ENCODE measurements around the gene CACNG4. TPM values are rescaled to one million over a fixed set of nuclear protein-coding genes. Genes with fewer than 3 reads are reported as not detected.

Gene CACNG4
- total RNA-seq, 2 experiments from 2014 or later: not detected

GRCh38 chr17:67013891-67014290 lies 49.4 kb downstream of the CACNG4 start:
- Mint-ChIP-seq H3K36me3 (no peaks in the 10 kb centered on the region), H3K4me1 (no peaks in the 10 kb centered on the region), H3K27me3 (peaks cover 10% of the 10 kb centered on the region), H3K9me3 (ENCODE audit: low read depth) (no peaks in the 10 kb centered on the region), H3K4me3 (no peak overlapping the region), H3K27ac (no peak overlapping the region)
- DNase-seq (no peak), ATAC-seq (no peak)
- CTCF ChIA-PET: no interaction called here

GRCh38 chr17:67015001-67015400 lies 50.5 kb downstream of the CACNG4 start:
- no peak overlapping the region for H3K4me3 Mint-ChIP-seq
- ATAC-seq (no peak), DNase-seq (no peak)
- peaks cover 10% of the 10 kb centered on the region for H3K27me3 Mint-ChIP-seq
- CTCF ChIA-PET: no interaction called here
- H3K36me3 Mint-ChIP-seq: no peaks in the 10 kb centered on the region
- no peak overlapping the region for H3K27ac Mint-ChIP-seq
- no peaks in the 10 kb centered on the region for H3K4me1 Mint-ChIP-seq
- no peaks in the 10 kb centered on the region for H3K9me3 Mint-ChIP-seq (ENCODE audit: low read depth)

GRCh38 chr17:67016039-67016762 lies 51.7 kb downstream of the CACNG4 start:
- Mint-ChIP-seq H3K27me3 (peaks cover 8% of the 10 kb centered on the region), H3K4me3 (no peak overlapping the region)
- CTCF ChIA-PET: no interaction called here

GRCh38 chr17:67017910-67018309 lies 53.4 kb downstream of the CACNG4 start:
- ATAC-seq (no peak), DNase-seq (no peak)
- CTCF ChIA-PET: no interaction called here
- peaks cover 8% of the 10 kb centered on the region for H3K27me3 Mint-ChIP-seq
- no peak overlapping the region for H3K27ac Mint-ChIP-seq
- H3K36me3 Mint-ChIP-seq: no peaks in the 10 kb centered on the region
- H3K4me1 Mint-ChIP-seq: no peaks in the 10 kb centered on the region
- no peak overlapping the region for H3K4me3 Mint-ChIP-seq
- no peaks in the 10 kb centered on the region for H3K9me3 Mint-ChIP-seq (ENCODE audit: low read depth)

More at GRCh38 chr17:67016039-67016762, 51.7 kb downstream of the CACNG4 start:
- Mint-ChIP-seq H3K4me1 (no peaks in the 10 kb centered on the region), H3K27ac (no peak overlapping the region), H3K9me3 (ENCODE audit: low read depth) (no peaks in the 10 kb centered on the region), H3K36me3 (no peaks in the 10 kb centered on the region)
- ATAC-seq: no peak
- DNase-seq: no peak

GRCh38 chr17:67018471-67019434 lies 54.2 kb downstream of the CACNG4 start:
- ATAC-seq: no peak
- Mint-ChIP-seq H3K27ac (no peak overlapping the region), H3K27me3 (peaks cover 7% of the 10 kb centered on the region), H3K9me3 (ENCODE audit: low read depth) (no peaks in the 10 kb centered on the region), H3K4me1 (no peaks in the 10 kb centered on the region), H3K36me3 (no peaks in the 10 kb centered on the region), H3K4me3 (no peak overlapping the region)
- DNase-seq: no peak
- CTCF ChIA-PET: no interaction called here

GRCh38 chr17:67019809-67020208 lies 55.3 kb downstream of the CACNG4 start:
- no peaks in the 10 kb centered on the region for H3K4me1 Mint-ChIP-seq
- no peaks in the 10 kb centered on the region for H3K36me3 Mint-ChIP-seq
- H3K27me3 Mint-ChIP-seq: peaks cover 2% of the 10 kb centered on the region
- H3K4me3 Mint-ChIP-seq: no peak overlapping the region
- DNase-seq (no peak), ATAC-seq (no peak)
- H3K9me3 Mint-ChIP-seq (ENCODE audit: low read depth): no peaks in the 10 kb centered on the region
- CTCF ChIA-PET: no interaction called here
- H3K27ac Mint-ChIP-seq: no peak overlapping the region

- Mint-ChIP-seq H3K4me1 (no peaks in the 10 kb centered on the region), H3K27me3 (no peaks in the 10 kb centered on the region), H3K36me3 (no peaks in the 10 kb centered on the region), H3K4me3 (no peak overlapping the region), H3K27ac (no peak overlapping the region), H3K9me3 (ENCODE audit: low read depth) (no peaks in the 10 kb centered on the region)
- ATAC-seq: no peak
- DNase-seq: no peak
- CTCF ChIA-PET: no interaction called here
Measured at GRCh38 chr17:67020293-67020766, 55.8 kb downstream of the CACNG4 start.

- Mint-ChIP-seq H3K4me1 (no peaks in the 10 kb centered on the region), H3K27ac (no peak overlapping the region), H3K27me3 (no peaks in the 10 kb centered on the region), H3K36me3 (no peaks in the 10 kb centered on the region), H3K9me3 (ENCODE audit: low read depth) (no peaks in the 10 kb centered on the region), H3K4me3 (no peak overlapping the region)
- DNase-seq (no peak), ATAC-seq (no peak)
- CTCF ChIA-PET: no interaction called here
Measured at GRCh38 chr17:67021196-67021595, 56.7 kb downstream of the CACNG4 start.

- no peaks in the 10 kb centered on the region for H3K36me3 Mint-ChIP-seq
- no peaks in the 10 kb centered on the region for H3K4me1 Mint-ChIP-seq
- CTCF ChIA-PET: no interaction called here
- ATAC-seq (no peak), DNase-seq (no peak)
- H3K27me3 Mint-ChIP-seq: no peaks in the 10 kb centered on the region
- H3K27ac Mint-ChIP-seq: no peak overlapping the region
- H3K9me3 Mint-ChIP-seq (ENCODE audit: low read depth): no peaks in the 10 kb centered on the region
- no peak overlapping the region for H3K4me3 Mint-ChIP-seq
Measured at GRCh38 chr17:67021743-67022450, 57.4 kb downstream of the CACNG4 start.

- Mint-ChIP-seq H3K27me3 (no peaks in the 10 kb centered on the region), H3K36me3 (no peaks in the 10 kb centered on the region), H3K27ac (no peak overlapping the region), H3K9me3 (ENCODE audit: low read depth) (no peaks in the 10 kb centered on the region), H3K4me3 (no peak overlapping the region), H3K4me1 (no peaks in the 10 kb centered on the region)
- ATAC-seq (no peak), DNase-seq (no peak)
- CTCF ChIA-PET: no interaction called here
Measured at GRCh38 chr17:67022451-67022810, 57.9 kb downstream of the CACNG4 start.

GRCh38 chr17:67024736-67025135 lies 60.2 kb downstream of the CACNG4 start:
- Mint-ChIP-seq H3K4me1 (no peaks in the 10 kb centered on the region), H3K27me3 (no peaks in the 10 kb centered on the region), H3K36me3 (no peaks in the 10 kb centered on the region), H3K4me3 (no peak overlapping the region), H3K9me3 (ENCODE audit: low read depth) (no peaks in the 10 kb centered on the region), H3K27ac (no peak overlapping the region)
- CTCF ChIA-PET: no interaction called here
- no peak for DNase-seq
- ATAC-seq: no peak

- DNase-seq: no peak
- ATAC-seq: no peak
- Mint-ChIP-seq H3K27me3 (no peaks in the 10 kb centered on the region), H3K9me3 (ENCODE audit: low read depth) (no peaks in the 10 kb centered on the region), H3K27ac (no peak overlapping the region), H3K36me3 (no peaks in the 10 kb centered on the region), H3K4me3 (no peak overlapping the region), H3K4me1 (no peaks in the 10 kb centered on the region)
- CTCF ChIA-PET: no interaction called here
Measured at GRCh38 chr17:67025216-67025792, 60.8 kb downstream of the CACNG4 start.

- CTCF ChIA-PET: interaction anchor here (1.1 kb wide), 1 partner anchor 83 kb away, joined by 3 read pairs; no protein-coding TSS in a partner anchor
- Mint-ChIP-seq H3K4me3 (no peak overlapping the region), H3K9me3 (ENCODE audit: low read depth) (no peaks in the 10 kb centered on the region), H3K36me3 (no peaks in the 10 kb centered on the region), H3K4me1 (no peaks in the 10 kb centered on the region), H3K27me3 (no peaks in the 10 kb centered on the region), H3K27ac (no peak overlapping the region)
- no peak for DNase-seq
- no peak for ATAC-seq
Measured at GRCh38 chr17:67026341-67026740, 61.8 kb downstream of the CACNG4 start.

Data from activated CD8-positive, alpha-beta memory T cell treated with anti-CD3 and anti-CD28 coated beads, Interleukin-2, amount 10 ng/mL, durations not matched to agents 7 days and 5 days (primary cell).